ENCODE measurements around the gene SLC25A1.

DNA sequence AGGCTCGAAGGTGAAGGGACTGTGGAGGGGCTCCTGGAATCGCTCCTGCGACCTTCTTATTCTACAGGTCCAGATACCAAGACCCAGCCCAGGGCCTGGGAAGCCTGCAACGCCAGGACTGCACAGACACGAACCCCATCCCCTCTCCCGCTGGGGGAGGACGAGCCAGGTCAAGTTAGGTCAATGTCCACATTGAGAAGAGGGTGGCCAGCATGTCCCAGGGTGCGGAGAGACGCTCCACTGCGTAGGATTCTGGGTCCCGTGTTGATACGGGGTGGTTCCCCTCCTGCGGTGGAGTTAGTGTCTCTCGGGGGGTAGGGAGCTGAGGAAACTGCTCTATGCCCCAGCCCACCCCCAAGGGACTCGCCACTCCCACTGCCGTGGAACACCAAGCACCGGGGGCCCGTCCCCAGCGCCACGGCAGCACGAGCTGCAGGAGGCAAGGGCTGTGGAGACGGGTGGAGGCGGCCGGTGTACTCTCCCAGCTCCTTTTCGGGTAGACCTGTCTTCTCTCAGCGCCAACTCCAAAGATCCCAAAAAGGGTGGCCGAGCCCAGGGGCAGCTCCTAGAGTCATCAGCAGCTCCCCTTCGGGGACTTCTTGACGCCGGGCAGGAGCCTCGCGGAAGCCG, 30.0 kb downstream of the SLC25A1 start:
- TF ChIP-seq, protein P1, sequence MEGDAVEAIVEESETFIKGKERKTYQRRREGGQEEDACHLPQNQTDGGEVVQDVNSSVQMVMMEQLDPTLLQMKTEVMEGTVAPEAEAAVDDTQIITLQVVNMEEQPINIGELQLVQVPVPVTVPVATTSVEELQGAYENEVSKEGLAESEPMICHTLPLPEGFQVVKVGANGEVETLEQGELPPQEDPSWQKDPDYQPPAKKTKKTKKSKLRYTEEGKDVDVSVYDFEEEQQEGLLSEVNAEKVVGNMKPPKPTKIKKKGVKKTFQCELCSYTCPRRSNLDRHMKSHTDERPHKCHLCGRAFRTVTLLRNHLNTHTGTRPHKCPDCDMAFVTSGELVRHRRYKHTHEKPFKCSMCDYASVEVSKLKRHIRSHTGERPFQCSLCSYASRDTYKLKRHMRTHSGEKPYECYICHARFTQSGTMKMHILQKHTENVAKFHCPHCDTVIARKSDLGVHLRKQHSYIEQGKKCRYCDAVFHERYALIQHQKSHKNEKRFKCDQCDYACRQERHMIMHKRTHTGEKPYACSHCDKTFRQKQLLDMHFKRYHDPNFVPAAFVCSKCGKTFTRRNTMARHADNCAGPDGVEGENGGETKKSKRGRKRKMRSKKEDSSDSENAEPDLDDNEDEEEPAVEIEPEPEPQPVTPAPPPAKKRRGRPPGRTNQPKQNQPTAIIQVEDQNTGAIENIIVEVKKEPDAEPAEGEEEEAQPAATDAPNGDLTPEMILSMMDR (IDR thresholded peaks at IDR 0.05) = no peak
- no peak for TF ChIP-seq EZH2 (IDR thresholded peaks at IDR 0.05; ENCODE audit: borderline replicate concordance, insufficient read depth, low read depth, low read length, poor library complexity, severe bottlenecking)
